ENCODE data around the gene RPL41. TPM values are rescaled to one million over a fixed set of nuclear protein-coding genes. Genes with fewer than 3 reads are reported as not detected.
A peak's percentile ranks its signal among the peaks of the same experiment; 100 is the strongest.

Gene RPL41
- total and polyA plus RNA-seq, 9 of the 15 experiments (the other 6 are each of a cell fraction or from before 2014, with no cell fraction given), result 3,403 to 11,276 (median 5,604) TPM

DNA sequence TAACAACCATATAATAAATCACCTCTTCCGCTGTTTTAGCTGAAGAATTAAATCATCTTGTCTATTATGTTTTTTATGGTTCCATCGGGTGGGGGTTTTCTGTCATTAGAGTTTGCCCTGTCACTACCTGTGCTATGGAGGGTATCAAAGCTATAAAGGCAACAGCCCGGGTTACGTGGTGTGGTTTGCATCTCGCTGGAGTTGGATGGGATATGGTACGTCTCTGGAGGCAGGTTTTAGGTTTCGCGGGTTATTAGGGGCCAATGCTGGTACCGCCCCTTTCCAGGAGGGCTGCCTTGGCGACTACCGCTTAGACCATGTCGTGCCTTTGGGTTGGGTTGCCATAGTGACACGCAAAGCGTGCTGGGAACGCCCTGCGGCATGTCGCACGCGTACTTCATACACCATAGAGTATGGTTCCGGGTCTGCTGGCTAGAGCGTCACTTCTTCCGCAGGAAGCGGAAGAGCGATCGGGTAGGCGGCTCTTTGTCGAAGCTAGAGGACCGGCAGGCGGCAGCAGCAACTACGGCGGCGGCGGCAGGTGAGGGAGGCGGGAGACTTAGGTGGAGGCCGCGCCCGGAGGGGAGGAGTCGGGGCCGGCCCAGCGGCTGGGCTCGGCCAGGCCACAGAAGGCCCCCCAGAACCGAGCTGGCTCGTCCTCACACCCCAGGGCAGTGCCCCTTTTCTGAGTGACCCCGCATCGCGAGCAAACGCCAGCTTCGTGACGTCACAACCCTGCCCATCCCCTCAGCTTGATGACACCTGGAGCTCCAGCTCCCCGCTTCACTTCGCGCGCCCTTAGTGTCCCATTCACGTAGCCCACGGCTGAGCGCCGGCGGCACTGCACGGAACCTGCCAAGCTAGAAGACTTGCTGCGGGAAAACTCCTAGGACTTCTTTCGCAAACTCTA, 1.6 kb downstream of the RPL41 start, which contains the start of gene ZC3H10 (continued):
- TF ChIP-seq, protein P1, sequence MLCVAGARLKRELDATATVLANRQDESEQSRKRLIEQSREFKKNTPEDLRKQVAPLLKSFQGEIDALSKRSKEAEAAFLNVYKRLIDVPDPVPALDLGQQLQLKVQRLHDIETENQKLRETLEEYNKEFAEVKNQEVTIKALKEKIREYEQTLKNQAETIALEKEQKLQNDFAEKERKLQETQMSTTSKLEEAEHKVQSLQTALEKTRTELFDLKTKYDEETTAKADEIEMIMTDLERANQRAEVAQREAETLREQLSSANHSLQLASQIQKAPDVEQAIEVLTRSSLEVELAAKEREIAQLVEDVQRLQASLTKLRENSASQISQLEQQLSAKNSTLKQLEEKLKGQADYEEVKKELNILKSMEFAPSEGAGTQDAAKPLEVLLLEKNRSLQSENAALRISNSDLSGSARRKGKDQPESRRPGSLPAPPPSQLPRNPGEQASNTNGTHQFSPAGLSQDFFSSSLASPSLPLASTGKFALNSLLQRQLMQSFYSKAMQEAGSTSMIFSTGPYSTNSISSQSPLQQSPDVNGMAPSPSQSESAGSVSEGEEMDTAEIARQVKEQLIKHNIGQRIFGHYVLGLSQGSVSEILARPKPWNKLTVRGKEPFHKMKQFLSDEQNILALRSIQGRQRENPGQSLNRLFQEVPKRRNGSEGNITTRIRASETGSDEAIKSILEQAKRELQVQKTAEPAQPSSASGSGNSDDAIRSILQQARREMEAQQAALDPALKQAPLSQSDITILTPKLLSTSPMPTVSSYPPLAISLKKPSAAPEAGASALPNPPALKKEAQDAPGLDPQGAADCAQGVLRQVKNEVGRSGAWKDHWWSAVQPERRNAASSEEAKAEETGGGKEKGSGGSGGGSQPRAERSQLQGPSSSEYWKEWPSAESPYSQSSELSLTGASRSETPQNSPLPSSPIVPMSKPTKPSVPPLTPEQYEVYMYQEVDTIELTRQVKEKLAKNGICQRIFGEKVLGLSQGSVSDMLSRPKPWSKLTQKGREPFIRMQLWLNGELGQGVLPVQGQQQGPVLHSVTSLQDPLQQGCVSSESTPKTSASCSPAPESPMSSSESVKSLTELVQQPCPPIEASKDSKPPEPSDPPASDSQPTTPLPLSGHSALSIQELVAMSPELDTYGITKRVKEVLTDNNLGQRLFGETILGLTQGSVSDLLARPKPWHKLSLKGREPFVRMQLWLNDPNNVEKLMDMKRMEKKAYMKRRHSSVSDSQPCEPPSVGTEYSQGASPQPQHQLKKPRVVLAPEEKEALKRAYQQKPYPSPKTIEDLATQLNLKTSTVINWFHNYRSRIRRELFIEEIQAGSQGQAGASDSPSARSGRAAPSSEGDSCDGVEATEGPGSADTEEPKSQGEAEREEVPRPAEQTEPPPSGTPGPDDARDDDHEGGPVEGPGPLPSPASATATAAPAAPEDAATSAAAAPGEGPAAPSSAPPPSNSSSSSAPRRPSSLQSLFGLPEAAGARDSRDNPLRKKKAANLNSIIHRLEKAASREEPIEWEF (CRISPR knock-in tag; IDR thresholded peaks at IDR 0.05), result no peak
- TF ChIP-seq, protein P2, sequence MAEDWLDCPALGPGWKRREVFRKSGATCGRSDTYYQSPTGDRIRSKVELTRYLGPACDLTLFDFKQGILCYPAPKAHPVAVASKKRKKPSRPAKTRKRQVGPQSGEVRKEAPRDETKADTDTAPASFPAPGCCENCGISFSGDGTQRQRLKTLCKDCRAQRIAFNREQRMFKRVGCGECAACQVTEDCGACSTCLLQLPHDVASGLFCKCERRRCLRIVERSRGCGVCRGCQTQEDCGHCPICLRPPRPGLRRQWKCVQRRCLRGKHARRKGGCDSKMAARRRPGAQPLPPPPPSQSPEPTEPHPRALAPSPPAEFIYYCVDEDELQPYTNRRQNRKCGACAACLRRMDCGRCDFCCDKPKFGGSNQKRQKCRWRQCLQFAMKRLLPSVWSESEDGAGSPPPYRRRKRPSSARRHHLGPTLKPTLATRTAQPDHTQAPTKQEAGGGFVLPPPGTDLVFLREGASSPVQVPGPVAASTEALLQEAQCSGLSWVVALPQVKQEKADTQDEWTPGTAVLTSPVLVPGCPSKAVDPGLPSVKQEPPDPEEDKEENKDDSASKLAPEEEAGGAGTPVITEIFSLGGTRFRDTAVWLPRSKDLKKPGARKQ (CRISPR knock-in tag; IDR thresholded peaks at IDR 0.05), result no peak
- TF ChIP-seq MCM3 (IDR thresholded peaks at IDR 0.05) (no peak), HLTF (IDR thresholded peaks at IDR 0.05) (0 out of 2 replicates have a peak, but pooled peaks have one; percentile 22), JUN (IDR thresholded peaks at IDR 0.05; ENCODE audit: borderline replicate concordance, low read depth, low read length) (peak; percentile 61; the same call in 1 of the 2 replicates), JUN (CRISPR knock-in tag; IDR thresholded peaks at IDR 0.05; ENCODE audit: borderline replicate concordance) (no peak; the same call in 1 of the 2 replicates), ETV1 (tag; conservative IDR thresholded peaks at IDR 0.05; ENCODE audit: low read depth) (peak; percentile 97), YY1 (IDR thresholded peaks at IDR 0.05; ENCODE audit: borderline replicate concordance in 1 of 3, control insufficient read depth in 1 of 3, extremely low read depth in 1 of 3, insufficient read depth in 3 of 3, insufficient read length in 1 of 3, insufficient replicate concordance in 2 of 3, low read depth in 1 of 3, low read length in 2 of 3) (peak in 2 of 3 experiments; percentile 28 to 61), RBM14 (IDR thresholded peaks at IDR 0.05; ENCODE audit: borderline replicate concordance, insufficient read depth, low read depth, low read length) (no peak), TSC22D4 (tag; IDR thresholded peaks at IDR 0.05) (no peak)
- TF ChIP-seq, protein P3, sequence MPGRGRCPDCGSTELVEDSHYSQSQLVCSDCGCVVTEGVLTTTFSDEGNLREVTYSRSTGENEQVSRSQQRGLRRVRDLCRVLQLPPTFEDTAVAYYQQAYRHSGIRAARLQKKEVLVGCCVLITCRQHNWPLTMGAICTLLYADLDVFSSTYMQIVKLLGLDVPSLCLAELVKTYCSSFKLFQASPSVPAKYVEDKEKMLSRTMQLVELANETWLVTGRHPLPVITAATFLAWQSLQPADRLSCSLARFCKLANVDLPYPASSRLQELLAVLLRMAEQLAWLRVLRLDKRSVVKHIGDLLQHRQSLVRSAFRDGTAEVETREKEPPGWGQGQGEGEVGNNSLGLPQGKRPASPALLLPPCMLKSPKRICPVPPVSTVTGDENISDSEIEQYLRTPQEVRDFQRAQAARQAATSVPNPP (IDR thresholded peaks at IDR 0.05; ENCODE audit: borderline replicate concordance, insufficient read depth, insufficient read length), result no peak
- TF ChIP-seq, protein P4, sequence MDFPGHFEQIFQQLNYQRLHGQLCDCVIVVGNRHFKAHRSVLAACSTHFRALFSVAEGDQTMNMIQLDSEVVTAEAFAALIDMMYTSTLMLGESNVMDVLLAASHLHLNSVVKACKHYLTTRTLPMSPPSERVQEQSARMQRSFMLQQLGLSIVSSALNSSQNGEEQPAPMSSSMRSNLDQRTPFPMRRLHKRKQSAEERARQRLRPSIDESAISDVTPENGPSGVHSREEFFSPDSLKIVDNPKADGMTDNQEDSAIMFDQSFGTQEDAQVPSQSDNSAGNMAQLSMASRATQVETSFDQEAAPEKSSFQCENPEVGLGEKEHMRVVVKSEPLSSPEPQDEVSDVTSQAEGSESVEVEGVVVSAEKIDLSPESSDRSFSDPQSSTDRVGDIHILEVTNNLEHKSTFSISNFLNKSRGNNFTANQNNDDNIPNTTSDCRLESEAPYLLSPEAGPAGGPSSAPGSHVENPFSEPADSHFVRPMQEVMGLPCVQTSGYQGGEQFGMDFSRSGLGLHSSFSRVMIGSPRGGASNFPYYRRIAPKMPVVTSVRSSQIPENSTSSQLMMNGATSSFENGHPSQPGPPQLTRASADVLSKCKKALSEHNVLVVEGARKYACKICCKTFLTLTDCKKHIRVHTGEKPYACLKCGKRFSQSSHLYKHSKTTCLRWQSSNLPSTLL (IDR thresholded peaks at IDR 0.05), result no peak
- TF ChIP-seq, protein P5, sequence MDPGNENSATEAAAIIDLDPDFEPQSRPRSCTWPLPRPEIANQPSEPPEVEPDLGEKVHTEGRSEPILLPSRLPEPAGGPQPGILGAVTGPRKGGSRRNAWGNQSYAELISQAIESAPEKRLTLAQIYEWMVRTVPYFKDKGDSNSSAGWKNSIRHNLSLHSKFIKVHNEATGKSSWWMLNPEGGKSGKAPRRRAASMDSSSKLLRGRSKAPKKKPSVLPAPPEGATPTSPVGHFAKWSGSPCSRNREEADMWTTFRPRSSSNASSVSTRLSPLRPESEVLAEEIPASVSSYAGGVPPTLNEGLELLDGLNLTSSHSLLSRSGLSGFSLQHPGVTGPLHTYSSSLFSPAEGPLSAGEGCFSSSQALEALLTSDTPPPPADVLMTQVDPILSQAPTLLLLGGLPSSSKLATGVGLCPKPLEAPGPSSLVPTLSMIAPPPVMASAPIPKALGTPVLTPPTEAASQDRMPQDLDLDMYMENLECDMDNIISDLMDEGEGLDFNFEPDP (CRISPR knock-in tag; IDR thresholded peaks at IDR 0.05), result peak; percentile 55; the same call in 1 of the 2 replicates

All from K562 (cell line).